SK-N-SH treated with all-trans-retinoic acid at 6 μM for 48 hours (cell line): ENCODE measurements around the gene ANKRD28.

Experiments used
- ARNTL ChIP-seq: fragments of 450-650 bp; formaldehyde crosslinking; IDR thresholded peaks from 2 replicates; pipeline ENCODE4 v1.5.0; 2020; ENCODE audit warnings: low read depth, mild to moderate bottlenecking, moderate library complexity, borderline replicate concordance
- GLIS3 ChIP-seq: fragments of 250-450 bp; sonication (Bioruptor Pico); IDR thresholded peaks from 2 replicates; pipeline ENCODE4 v1.5.0; 2020; ENCODE audit warnings: mild to moderate bottlenecking, moderate library complexity
- ISL1 ChIP-seq: fragments of 250-450 bp; sonication (Bioruptor Pico); IDR thresholded peaks from 2 replicates; pipeline ENCODE4 v2.1.2; 2022; ENCODE audit warnings: mild to moderate bottlenecking, moderate library complexity
- PATZ1 ChIP-seq: fragments of 250-450 bp; sonication (Bioruptor Pico); IDR thresholded peaks from 2 replicates; pipeline ENCODE4 v1.8.0; 2020; ENCODE audit warnings: mild to moderate bottlenecking, moderate library complexity, borderline replicate concordance
- RARB ChIP-seq: fragments of 250-450 bp; sonication (Bioruptor Pico); IDR thresholded peaks from 2 replicates; pipeline ENCODE4 v1.8.0; 2021; ENCODE audit warnings: mild to moderate bottlenecking, moderate library complexity
- TCF4 ChIP-seq: fragments of 250-450 bp; sonication (Bioruptor Pico); IDR thresholded peaks from 2 replicates; pipeline ENCODE4 v1.8.0; 2021; ENCODE audit warnings: mild to moderate bottlenecking, moderate library complexity, borderline replicate concordance
- ZFP30 ChIP-seq: fragments of 450-650 bp; formaldehyde crosslinking; IDR thresholded peaks from 2 replicates; pipeline ENCODE4 v1.5.0; 2022; ENCODE audit warnings: mild to moderate bottlenecking, moderate library complexity

- TF ChIP-seq GLIS3 (CRISPR knock-in tag) (no peak), ZFP30 (no peak), ISL1 (CRISPR knock-in tag) (no peak), ARNTL (CRISPR knock-in tag) (no peak), TCF4 (CRISPR knock-in tag) (no peak), RARB (CRISPR knock-in tag) (no peak), PATZ1 (CRISPR knock-in tag) (no peak)
Measured at GRCh38 chr3:15755181-15755580, 42.6 kb downstream of the ANKRD28 start.
